ENCODE data around the gene SHISA9.

DNA sequence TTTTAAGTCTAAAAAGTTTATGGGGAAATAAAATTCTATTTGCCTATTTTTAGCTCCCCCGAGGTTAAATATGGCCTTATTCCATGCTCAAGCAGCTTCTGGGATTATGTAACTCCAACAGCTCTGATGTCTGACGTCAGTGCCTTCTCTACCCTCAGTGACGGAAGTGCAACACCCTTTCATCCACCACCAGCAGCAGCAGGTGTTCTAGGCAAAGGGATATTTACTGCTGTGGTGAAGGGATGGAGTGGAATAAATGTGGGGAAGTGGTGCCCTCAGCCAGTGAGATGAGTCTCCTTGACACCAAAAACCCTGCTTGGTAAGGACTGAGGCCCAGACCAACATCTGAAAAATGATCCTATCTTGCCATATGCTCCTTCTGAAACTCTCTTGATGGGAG, 247.4 kb downstream of the SHISA9 start:
- TF ChIP-seq, protein P1, sequence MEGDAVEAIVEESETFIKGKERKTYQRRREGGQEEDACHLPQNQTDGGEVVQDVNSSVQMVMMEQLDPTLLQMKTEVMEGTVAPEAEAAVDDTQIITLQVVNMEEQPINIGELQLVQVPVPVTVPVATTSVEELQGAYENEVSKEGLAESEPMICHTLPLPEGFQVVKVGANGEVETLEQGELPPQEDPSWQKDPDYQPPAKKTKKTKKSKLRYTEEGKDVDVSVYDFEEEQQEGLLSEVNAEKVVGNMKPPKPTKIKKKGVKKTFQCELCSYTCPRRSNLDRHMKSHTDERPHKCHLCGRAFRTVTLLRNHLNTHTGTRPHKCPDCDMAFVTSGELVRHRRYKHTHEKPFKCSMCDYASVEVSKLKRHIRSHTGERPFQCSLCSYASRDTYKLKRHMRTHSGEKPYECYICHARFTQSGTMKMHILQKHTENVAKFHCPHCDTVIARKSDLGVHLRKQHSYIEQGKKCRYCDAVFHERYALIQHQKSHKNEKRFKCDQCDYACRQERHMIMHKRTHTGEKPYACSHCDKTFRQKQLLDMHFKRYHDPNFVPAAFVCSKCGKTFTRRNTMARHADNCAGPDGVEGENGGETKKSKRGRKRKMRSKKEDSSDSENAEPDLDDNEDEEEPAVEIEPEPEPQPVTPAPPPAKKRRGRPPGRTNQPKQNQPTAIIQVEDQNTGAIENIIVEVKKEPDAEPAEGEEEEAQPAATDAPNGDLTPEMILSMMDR (IDR thresholded peaks at IDR 0.05) = no peak
- no peak for TF ChIP-seq POLR2A (IDR thresholded peaks at IDR 0.05)
